K562 (cell line): ENCODE measurements around the gene ARHGAP26. TPM values are rescaled to one million over a fixed set of nuclear protein-coding genes. Genes with fewer than 3 reads are reported as not detected.

Experiments
- ATAC-seq: fragments of 200-7000 bp; cut with Tn5 transposase; 3 replicates; pipeline ENCODE4 v1.9.1; 2020; ENCODE audit warnings: moderate library complexity
- BruUV-seq: library from RNA; stranded (reverse); fragments of 400-500 nt; replicated peaks from 2 replicates; lab custom pipeline; 2021; lab: Mats Ljungman, UMichigan
- CTCF ChIA-PET: fragments of 300-600 bp; formaldehyde crosslinking; extraction: SDS; loops from one replicate; lab custom pipeline; 2021; ENCODE audit warnings: low intra/inter-chr PET ratio; lab: Yijun Ruan, JAX
- POLR2A ChIA-PET: fragments of 300-600, 350-650 bp; sonication (Branson Sonifier 250); formaldehyde crosslinking; extraction: SDS; loops from one replicate; lab custom pipeline; 2021; ENCODE audit warnings: antibody characterized with exemption, inconsistent platforms; lab: Yijun Ruan, JAX
- DNase-seq, 4 experiments: peaks; one replicate each; pipeline versions ENCODE4 v3.0.0 to v3.0.0-alpha.2; 2011 to 2018; ENCODE audit warnings: low spot score in 3 of 4, mixed read lengths in 3 of 4; ENCODE audit errors: extremely low read depth in 1 of 4
- FAIRE-seq: peaks from 2 replicates; lab custom pipeline; 2011; peaks lifted over from hg19 to GRCh38; lab: Jason Lieb, UNC
- H2AFZ ChIP-seq: 2 replicates; pipeline ENCODE4 v1.6.0; 2011; ENCODE audit warnings: low read depth, low read length, control low read depth, inconsistent platforms
- H3K27ac ChIP-seq: fragments of 200-600 bp; 3 replicates; pipeline ENCODE4 v1.8.0; 2011; ENCODE audit warnings: low read depth, mild to moderate bottlenecking, control low read depth, inconsistent platforms, low read length, moderate library complexity, mixed read lengths; ENCODE audit errors: extremely low read depth
- H3K27me3 ChIP-seq, 2 experiments: fragments of 300-600 bp in 1 of 2; 2 replicates in 1 of 2; 3 replicates in 1 of 2; pipeline versions ENCODE4 v1.6.0 to v1.8.0; 2011; ENCODE audit warnings: inconsistent platforms in 2 of 2, low read length in 2 of 2, mild to moderate bottlenecking in 1 of 2, mixed read lengths in 1 of 2, moderate library complexity in 1 of 2; ENCODE audit not compliant: control insufficient read depth in 2 of 2, insufficient read depth in 2 of 2
- H3K36me3 ChIP-seq: fragments of 300-600 bp; 3 replicates; pipeline ENCODE4 v1.8.0; 2011; ENCODE audit warnings: mild to moderate bottlenecking, low read length, inconsistent platforms; ENCODE audit not compliant: control insufficient read depth, insufficient read depth
- H3K4me1 ChIP-seq, 2 experiments: fragments of 200-600 bp in 1 of 2; replicated peaks in 1 of 2; 2 replicates in 1 of 2; 3 replicates in 1 of 2; pipeline versions ENCODE4 v1.5.1 to v1.8.0; 2011; ENCODE audit warnings: inconsistent platforms in 2 of 2, low read length in 2 of 2, mild to moderate bottlenecking in 1 of 2, mixed read lengths in 1 of 2, moderate library complexity in 1 of 2; ENCODE audit not compliant: control insufficient read depth in 2 of 2, insufficient read depth in 2 of 2
- H3K4me2 ChIP-seq: 2 replicates; pipeline ENCODE4 v1.6.1; 2011; ENCODE audit warnings: low read length, control low read depth, inconsistent platforms, mixed read lengths; ENCODE audit not compliant: insufficient read depth
- H3K4me3 ChIP-seq: fragments of 200-600 bp; sonication (generic), shearing (Covaris generic); 2 replicates; pipeline ENCODE4 v1.5.1; 2016; ENCODE audit warnings: control low read depth, inconsistent platforms
- H3K79me2 ChIP-seq: fragments of 200-600 bp; 3 replicates; pipeline ENCODE4 v1.8.0; 2011; ENCODE audit warnings: low read length, inconsistent platforms; ENCODE audit not compliant: control insufficient read depth, insufficient read depth
- H3K9ac ChIP-seq, 2 experiments: 2 replicates each; pipeline versions ENCODE4 v1.6.0 to v1.6.1; 2011; ENCODE audit warnings: low read depth in 2 of 2, low read length in 2 of 2, control low read depth in 1 of 2, inconsistent platforms in 1 of 2, mild to moderate bottlenecking in 1 of 2, mixed read lengths in 1 of 2; ENCODE audit not compliant: insufficient read depth in 1 of 2
- H3K9me1 ChIP-seq: one replicate; pipeline ENCODE4 v1.6.0; 2011; ENCODE audit warnings: inconsistent platforms, mild to moderate bottlenecking, low read length, moderate library complexity; ENCODE audit not compliant: control insufficient read depth, insufficient read depth
- H3K9me3 ChIP-seq: replicated peaks from 2 replicates; pipeline ENCODE4 v1.5.1; 2011; ENCODE audit warnings: low read depth, low read length, inconsistent platforms; ENCODE audit not compliant: control insufficient read depth, insufficient read depth
- H4K20me1 ChIP-seq: replicated peaks from 2 replicates; pipeline ENCODE4 v1.6.1; 2011; ENCODE audit warnings: low read length, inconsistent platforms, mixed read lengths; ENCODE audit not compliant: control insufficient read depth, insufficient read depth
- BDP1 ChIP-seq: IDR thresholded peaks from 3 replicates; pipeline ENCODE4 v1.6.1; 2011; ENCODE audit not compliant: insufficient read length, insufficient read depth
- E2F4 ChIP-seq: sonication (generic); formaldehyde crosslinking; IDR thresholded peaks from 2 replicates; pipeline ENCODE4 v1.8.0; 2022; ENCODE audit warnings: mild to moderate bottlenecking, low read depth, missing genetic modification reagents
- GABPA ChIP-seq: fragments of 200-800 bp; sonication (Bioruptor generic); conservative IDR thresholded peaks from 2 replicates; pipeline ENCODE4 v1.6.1; 2016; ENCODE audit warnings: low read depth, missing genetic modification characterization, missing compliant biosample characterization
- HNRNPK ChIP-seq: fragments of 200-400 bp; formaldehyde crosslinking; IDR thresholded peaks from one replicate; pipeline ENCODE4 v1.6.1; 2018; ENCODE audit warnings: mild to moderate bottlenecking, low read depth, low read length; ENCODE audit not compliant: poor library complexity, severe bottlenecking
- JUND ChIP-seq, 2 experiments: IDR thresholded peaks; 2 replicates in 1 of 2; 3 replicates in 1 of 2; pipeline ENCODE4 v1.6.1; 2011; ENCODE audit warnings: borderline replicate concordance in 2 of 2, low read depth in 2 of 2, low read length in 2 of 2, improper control_type of control experiment in 1 of 2, missing biosample characterization in 1 of 2, missing genetic modification characterization in 1 of 2, missing genetic modification reagents in 1 of 2
- L3MBTL2 ChIP-seq: fragments of 450-650 bp; IDR thresholded peaks from 2 replicates; pipeline ENCODE4 v1.6.1; 2016; ENCODE audit warnings: mild to moderate bottlenecking, moderate library complexity
- MYBL2 ChIP-seq, 2 experiments: fragments of 450-650 bp in 1 of 2; sonication (generic) in 1 of 2; formaldehyde crosslinking in 1 of 2; IDR thresholded peaks; 2 replicates each; pipeline versions ENCODE4 v1.6.1 to v1.8.1; 2017 to 2022; ENCODE audit warnings: borderline replicate concordance in 1 of 2, inconsistent platforms in 1 of 2, low read depth in 1 of 2, mild to moderate bottlenecking in 1 of 2, missing genetic modification reagents in 1 of 2, moderate library complexity in 1 of 2
- NBN ChIP-seq: fragments of 450-650 bp; IDR thresholded peaks from 2 replicates; pipeline ENCODE4 v1.6.1; 2016; ENCODE audit warnings: low read depth, mild to moderate bottlenecking
- NFIC ChIP-seq: fragments of 450-650 bp; IDR thresholded peaks from 2 replicates; pipeline ENCODE4 v1.6.1; 2017; ENCODE audit warnings: mild to moderate bottlenecking, inconsistent platforms
- PTBP1 ChIP-seq: fragments of 200-400 bp; formaldehyde crosslinking; IDR thresholded peaks from 2 replicates; pipeline ENCODE4 v1.6.1; 2017; ENCODE audit warnings: low read depth, low read length
- SMAD2 ChIP-seq: fragments of 150-350 bp; IDR thresholded peaks from 2 replicates; pipeline ENCODE4 v1.6.1; 2014; ENCODE audit warnings: low read depth, mild to moderate bottlenecking, low read length
- ZFP1 ChIP-seq: fragments of 450-650 bp; formaldehyde crosslinking; IDR thresholded peaks from 2 replicates; pipeline ENCODE4 v1.4.0; 2020; ENCODE audit warnings: mild to moderate bottlenecking, mixed read lengths
- WGBS: fragments of 100-300 bp; shearing (Covaris generic); methylation state at CpG from one replicate; pipeline ENCODE4 v1.1.6; 2016; ENCODE audit warnings: low coverage, mixed read lengths; ENCODE audit not compliant: insufficient coverage; ENCODE audit errors: missing lambda C conversion rate; 5-methylcytosine and 5-hydroxymethylcytosine counted together
- in situ Hi-C: fragments of 300-500 bp; cut with MboI; formaldehyde crosslinking; loops from 4 replicates; pipeline ENCODE4 v1.15.0; 2018; ENCODE audit warnings: inconsistent platforms, mixed read lengths
- intact Hi-C: fragments of 100-400 bp; cut with micrococcal nuclease; formaldehyde crosslinking; loops from 2 replicates; pipeline ENCODE4 v1.14.2; 2022
- polyA plus RNA-seq, 8 experiments: library from polyadenylated mRNA; depleted of rRNA in 4 of 8; stranded (reverse) in 5 of 8; unstranded in 3 of 8; fragments of >200 nt; fragmentation: Nextera tagmentation in 2 of 8; fragmentation: Illumina TruSeq in 1 of 8; extraction: Ambion mirVana in 2 of 8; extraction: Trizol in 1 of 8; gene quantifications; 2 replicates each; pipeline versions ENCODE4 v1.2.1 to v1.2.3, GENCODE V29; 2011 to 2014; ENCODE audit warnings: inconsistent platforms in 1 of 8, missing spikeins in 1 of 8
- total RNA-seq, 7 experiments: library from RNA; depleted of rRNA in 6 of 7; stranded (reverse); fragments of >200 nt in 6 of 7; fragmentation: Illumina TruSeq in 2 of 7; extraction: Trizol in 2 of 7; gene quantifications; 2 replicates each; pipeline versions ENCODE4 v1.2.1 to v1.2.3, GENCODE V29; 2011 to 2021; ENCODE audit warnings: low replicate concordance in 1 of 7
- TF ChIP-seq, protein P1 (sequence below): IDR thresholded peaks from 2 replicates; pipeline ENCODE4 v1.6.1; 2011; ENCODE audit warnings: borderline replicate concordance, low read depth, mild to moderate bottlenecking, moderate library complexity, low read length; ENCODE audit not compliant: insufficient read depth, poor library complexity, severe bottlenecking
- TF ChIP-seq, protein P2 (sequence below): sonication (generic); formaldehyde crosslinking; IDR thresholded peaks from 2 replicates; pipeline ENCODE4 v1.8.0; 2022; ENCODE audit warnings: missing genetic modification reagents, mild to moderate bottlenecking, borderline replicate concordance

Gene ARHGAP26
- total and polyA plus RNA-seq, 9 of the 15 experiments (the other 6 are each of a cell fraction or from before 2014, with no cell fraction given) = 0.13 to 1.1 (median 0.55) TPM

GRCh38 chr5:142935014-142935413 lies 164.8 kb downstream of the ARHGAP26 start (continued):
- no peak for TF ChIP-seq NFIC
- no peak for TF ChIP-seq E2F4 (CRISPR knock-in tag)
- no peak for TF ChIP-seq L3MBTL2
- no peak for TF ChIP-seq MYBL2 (IDR thresholded peaks at IDR 0.05; ENCODE audit: low read depth)
- TF ChIP-seq MYBL2 (CRISPR knock-in tag; IDR thresholded peaks at IDR 0.05; ENCODE audit: borderline replicate concordance) = no peak

GRCh38 chr5:142937374-142937773 lies 167.2 kb downstream of the ARHGAP26 start:
- H3K4me3 ChIP-seq = no peak overlapping the region
- no peaks in the 10 kb centered on the region for H3K79me2 ChIP-seq
- no peaks in the 10 kb centered on the region for H3K36me3 ChIP-seq
- in situ Hi-C loops (no loop called here), intact Hi-C loops (no loop called here)
- BruUV-seq = no TSS peak
- H4K20me1 ChIP-seq = no peaks in the 10 kb centered on the region
- 0% methylated on average over 4 of the region's 4 CpGs for WGBS
- no peaks in the 10 kb centered on the region for H3K9me1 ChIP-seq
- H3K9ac ChIP-seq = no peak overlapping the region
- H3K27me3 ChIP-seq = no peaks in the 10 kb centered on the region; a peak in 1 of 5 replicates
- no peaks in the 10 kb centered on the region for H3K9me3 ChIP-seq
- no peak overlapping the region for H2AFZ ChIP-seq
- DNase-seq (no peak), ATAC-seq (no peak), FAIRE-seq (no peak)
- CTCF ChIA-PET = no interaction called here
- POLR2A ChIA-PET = no interaction called here
- H3K4me2 ChIP-seq = no peak overlapping the region
- H3K27ac ChIP-seq = no peak overlapping the region
- H3K4me1 ChIP-seq = no peaks in the 10 kb centered on the region
- TF ChIP-seq ZFP1 (CRISPR knock-in tag) (no peak), HNRNPK (no peak), BDP1 (no peak), PTBP1 (no peak), NBN (no peak), GABPA (tag) (no peak), SMAD2 (no peak), JUND (IDR thresholded peaks at IDR 0.05; ENCODE audit: borderline replicate concordance, low read depth, low read length) (no peak), JUND (tag; IDR thresholded peaks at IDR 0.05; ENCODE audit: borderline replicate concordance, low read depth, low read length) (no peak)
- TF ChIP-seq, protein P1, sequence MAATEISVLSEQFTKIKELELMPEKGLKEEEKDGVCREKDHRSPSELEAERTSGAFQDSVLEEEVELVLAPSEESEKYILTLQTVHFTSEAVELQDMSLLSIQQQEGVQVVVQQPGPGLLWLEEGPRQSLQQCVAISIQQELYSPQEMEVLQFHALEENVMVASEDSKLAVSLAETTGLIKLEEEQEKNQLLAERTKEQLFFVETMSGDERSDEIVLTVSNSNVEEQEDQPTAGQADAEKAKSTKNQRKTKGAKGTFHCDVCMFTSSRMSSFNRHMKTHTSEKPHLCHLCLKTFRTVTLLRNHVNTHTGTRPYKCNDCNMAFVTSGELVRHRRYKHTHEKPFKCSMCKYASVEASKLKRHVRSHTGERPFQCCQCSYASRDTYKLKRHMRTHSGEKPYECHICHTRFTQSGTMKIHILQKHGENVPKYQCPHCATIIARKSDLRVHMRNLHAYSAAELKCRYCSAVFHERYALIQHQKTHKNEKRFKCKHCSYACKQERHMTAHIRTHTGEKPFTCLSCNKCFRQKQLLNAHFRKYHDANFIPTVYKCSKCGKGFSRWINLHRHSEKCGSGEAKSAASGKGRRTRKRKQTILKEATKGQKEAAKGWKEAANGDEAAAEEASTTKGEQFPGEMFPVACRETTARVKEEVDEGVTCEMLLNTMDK = no peak
- TF ChIP-seq, protein P2, sequence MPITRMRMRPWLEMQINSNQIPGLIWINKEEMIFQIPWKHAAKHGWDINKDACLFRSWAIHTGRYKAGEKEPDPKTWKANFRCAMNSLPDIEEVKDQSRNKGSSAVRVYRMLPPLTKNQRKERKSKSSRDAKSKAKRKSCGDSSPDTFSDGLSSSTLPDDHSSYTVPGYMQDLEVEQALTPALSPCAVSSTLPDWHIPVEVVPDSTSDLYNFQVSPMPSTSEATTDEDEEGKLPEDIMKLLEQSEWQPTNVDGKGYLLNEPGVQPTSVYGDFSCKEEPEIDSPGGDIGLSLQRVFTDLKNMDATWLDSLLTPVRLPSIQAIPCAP (CRISPR knock-in tag) = no peak
